ENCODE data around the gene NUP62. TPM values are rescaled to one million over a fixed set of nuclear protein-coding genes. Genes with fewer than 3 reads are reported as not detected.

The NUP62 gene
- total RNA-seq, 1 experiment from 2014 or later: 85.2 TPM

DNA sequence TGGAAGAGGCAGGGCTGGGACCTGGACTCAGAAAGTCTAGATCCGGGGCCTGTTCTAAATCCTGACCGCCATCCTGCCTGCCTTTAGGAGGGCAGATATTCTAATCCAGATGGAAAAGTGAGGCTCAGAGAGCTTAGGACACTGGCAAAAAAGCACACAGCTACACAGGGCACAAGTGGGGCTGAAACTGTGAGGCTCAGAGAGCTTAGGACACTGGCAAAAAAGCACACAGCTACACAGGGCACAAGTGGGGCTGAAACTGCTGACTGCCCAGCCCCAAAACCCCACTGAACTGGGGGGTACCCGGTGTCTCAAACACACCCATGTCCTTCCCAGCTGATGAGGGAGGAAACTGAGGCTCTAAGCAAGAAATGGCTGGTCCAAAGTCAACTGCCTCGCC, 54.1 kb downstream of the NUP62 start:
- intact Hi-C loops (cut with micrococcal nuclease): no loop called here
- Histone ChIP-seq H3K4me3 (replicated peaks in 1 of 2; ENCODE audit: low read depth in 1 of 2, low read length in 2 of 2) (peak overlapping the region; percentile 79 to 89), H2AFZ (ENCODE audit: low read depth, low read length, poor library complexity, severe bottlenecking) (no peak overlapping the region), H3K27me3 (ENCODE audit: insufficient read depth, low read length) (no peaks in the 10 kb centered on the region), H3K9me3 (ENCODE audit: control insufficient read depth in 1 of 2, insufficient read depth in 1 of 2, low read depth in 1 of 2, low read length in 2 of 2) (no peaks in the 10 kb centered on the region), H3K27ac (ENCODE audit: low read depth, low read length) (peak overlapping the region; percentile 98), H3K4me1 (ENCODE audit: control insufficient read depth in 1 of 2, insufficient read depth in 2 of 2, low read length in 2 of 2) (peaks cover 20 to 38% of the 10 kb centered on the region in 2 experiments), H4K20me1 (ENCODE audit: insufficient read depth) (no peaks in the 10 kb centered on the region), H3K36me3 (ENCODE audit: control insufficient read depth in 1 of 2, insufficient read depth in 2 of 2, low read length in 2 of 2) (peaks cover 0 to 11% of the 10 kb centered on the region in 2 experiments; a peak in 1 of 4 replicates), H3K9ac (ENCODE audit: low read length) (peak overlapping the region; percentile 93), H3K9me2 (ENCODE audit: insufficient read depth) (no peaks in the 10 kb centered on the region), H3K79me2 (ENCODE audit: insufficient read depth, low read length) (peaks cover 35% of the 10 kb centered on the region), H3K4me2 (ENCODE audit: low read length) (peak overlapping the region; percentile 99)
- CTCF ChIA-PET: no interaction called here
- RAD21 ChIA-PET (ENCODE audit: low non-redundant PET in 1 of 2, low total read pairs in 2 of 2, uncharacterized antibody in 2 of 2, unreplicated experiment in 2 of 2): no interaction called here
- POLR2A ChIA-PET: interaction anchor here (1.2 kb wide), 1 partner anchor 10 kb away, joined by 4 read pairs; no protein-coding TSS in a partner anchor
- DNase-seq (ENCODE audit: low read depth, low spot score) (no peak), ATAC-seq (no peak)
- no TSS peak for BruUV-seq (replicated peaks)
- TF ChIP-seq ATF3 (IDR thresholded peaks at IDR 0.05): no peak
- TF ChIP-seq SIN3A (IDR thresholded peaks at IDR 0.05; ENCODE audit: low read depth): no peak
- no peak for TF ChIP-seq RAD21 (IDR thresholded peaks at IDR 0.05; ENCODE audit: low read depth)
- TF ChIP-seq YY1 (IDR thresholded peaks at IDR 0.05; ENCODE audit: extremely low read depth, insufficient replicate concordance, low read depth, low read length): no peak
- TF ChIP-seq CBX3 (IDR thresholded peaks at IDR 0.05; ENCODE audit: low read depth): no peak
- TF ChIP-seq POLR2AphosphoS5 (IDR thresholded peaks at IDR 0.05; ENCODE audit: low read depth, low read length): no peak
- TF ChIP-seq, protein P1, sequence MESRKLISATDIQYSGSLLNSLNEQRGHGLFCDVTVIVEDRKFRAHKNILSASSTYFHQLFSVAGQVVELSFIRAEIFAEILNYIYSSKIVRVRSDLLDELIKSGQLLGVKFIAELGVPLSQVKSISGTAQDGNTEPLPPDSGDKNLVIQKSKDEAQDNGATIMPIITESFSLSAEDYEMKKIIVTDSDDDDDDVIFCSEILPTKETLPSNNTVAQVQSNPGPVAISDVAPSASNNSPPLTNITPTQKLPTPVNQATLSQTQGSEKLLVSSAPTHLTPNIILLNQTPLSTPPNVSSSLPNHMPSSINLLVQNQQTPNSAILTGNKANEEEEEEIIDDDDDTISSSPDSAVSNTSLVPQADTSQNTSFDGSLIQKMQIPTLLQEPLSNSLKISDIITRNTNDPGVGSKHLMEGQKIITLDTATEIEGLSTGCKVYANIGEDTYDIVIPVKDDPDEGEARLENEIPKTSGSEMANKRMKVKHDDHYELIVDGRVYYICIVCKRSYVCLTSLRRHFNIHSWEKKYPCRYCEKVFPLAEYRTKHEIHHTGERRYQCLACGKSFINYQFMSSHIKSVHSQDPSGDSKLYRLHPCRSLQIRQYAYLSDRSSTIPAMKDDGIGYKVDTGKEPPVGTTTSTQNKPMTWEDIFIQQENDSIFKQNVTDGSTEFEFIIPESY (IDR thresholded peaks at IDR 0.05; ENCODE audit: extremely low read depth, insufficient replicate concordance, low read length): no peak
- TF ChIP-seq MAX (IDR thresholded peaks at IDR 0.05): no peak
- no peak for TF ChIP-seq EZH2phosphoT487 (IDR thresholded peaks at IDR 0.05; ENCODE audit: borderline replicate concordance)
- no peak for TF ChIP-seq EZH2 (IDR thresholded peaks at IDR 0.05)
- TF ChIP-seq ZNF274 (IDR thresholded peaks at IDR 0.05; ENCODE audit: low read depth, low read length): no peak
- TF ChIP-seq ZFX (IDR thresholded peaks at IDR 0.05): no peak
- TF ChIP-seq FOSL1 (IDR thresholded peaks at IDR 0.05; ENCODE audit: low read depth): no peak
- TF ChIP-seq, protein P2, sequence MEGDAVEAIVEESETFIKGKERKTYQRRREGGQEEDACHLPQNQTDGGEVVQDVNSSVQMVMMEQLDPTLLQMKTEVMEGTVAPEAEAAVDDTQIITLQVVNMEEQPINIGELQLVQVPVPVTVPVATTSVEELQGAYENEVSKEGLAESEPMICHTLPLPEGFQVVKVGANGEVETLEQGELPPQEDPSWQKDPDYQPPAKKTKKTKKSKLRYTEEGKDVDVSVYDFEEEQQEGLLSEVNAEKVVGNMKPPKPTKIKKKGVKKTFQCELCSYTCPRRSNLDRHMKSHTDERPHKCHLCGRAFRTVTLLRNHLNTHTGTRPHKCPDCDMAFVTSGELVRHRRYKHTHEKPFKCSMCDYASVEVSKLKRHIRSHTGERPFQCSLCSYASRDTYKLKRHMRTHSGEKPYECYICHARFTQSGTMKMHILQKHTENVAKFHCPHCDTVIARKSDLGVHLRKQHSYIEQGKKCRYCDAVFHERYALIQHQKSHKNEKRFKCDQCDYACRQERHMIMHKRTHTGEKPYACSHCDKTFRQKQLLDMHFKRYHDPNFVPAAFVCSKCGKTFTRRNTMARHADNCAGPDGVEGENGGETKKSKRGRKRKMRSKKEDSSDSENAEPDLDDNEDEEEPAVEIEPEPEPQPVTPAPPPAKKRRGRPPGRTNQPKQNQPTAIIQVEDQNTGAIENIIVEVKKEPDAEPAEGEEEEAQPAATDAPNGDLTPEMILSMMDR (IDR thresholded peaks at IDR 0.05 in 2 of 3, conservative IDR thresholded peaks at IDR 0.05 in 1 of 3; ENCODE audit: borderline replicate concordance in 1 of 3, insufficient read depth in 1 of 3, low read depth in 2 of 3, low read length in 2 of 3): no peak
- TF ChIP-seq SP1 (IDR thresholded peaks at IDR 0.05; ENCODE audit: low read depth): no peak
